HG02970 (cell line): ENCODE results near the gene NHLRC2.

Source experiments
- ATAC-seq: cut with Tn5 transposase; IDR thresholded peaks from one replicate; pipeline ENCODE4 v1.9.1; 2021; ENCODE audit warnings: mild to moderate bottlenecking, moderate library complexity, moderate number of reproducible peaks; ENCODE audit not compliant: unreplicated experiment, low FRiP score

NHLRC2 gene

GRCh38 chr10:113907166-113907565, 52.7 kb downstream of the NHLRC2 start:
- ATAC-seq, result no peak

- no peak for ATAC-seq
Measured at GRCh38 chr10:113908236-113908635, 53.8 kb downstream of the NHLRC2 start.

- no peak for ATAC-seq
Measured at GRCh38 chr10:113911113-113911512, 56.7 kb downstream of the NHLRC2 start.

- no peak for ATAC-seq
Measured at GRCh38 chr10:113911839-113912238, 57.4 kb downstream of the NHLRC2 start.

- no peak for ATAC-seq
Measured at GRCh38 chr10:113912582-113912981, 58.1 kb downstream of the NHLRC2 start.

- ATAC-seq, result no peak
Measured at GRCh38 chr10:113914956-113915355, 60.5 kb downstream of the NHLRC2 start.

- no peak for ATAC-seq
Measured at GRCh38 chr10:113915540-113915939, 61.1 kb downstream of the NHLRC2 start.

GRCh38 chr10:113916053-113916452, 61.6 kb downstream of the NHLRC2 start:
- no peak for ATAC-seq

GRCh38 chr10:113917636-113918035, 63.2 kb downstream of the NHLRC2 start:
- ATAC-seq, result no peak

GRCh38 chr10:113920114-113920513, 65.7 kb downstream of the NHLRC2 start:
- ATAC-seq, result no peak

- no peak for ATAC-seq
Measured at GRCh38 chr10:113920875-113921274, 66.4 kb downstream of the NHLRC2 start.

GRCh38 chr10:113921561-113922370, 67.3 kb downstream of the NHLRC2 start:
- ATAC-seq, result no peak

GRCh38 chr10:113922787-113923570, 68.5 kb downstream of the NHLRC2 start:
- ATAC-seq, result no peak

GRCh38 chr10:113924186-113924585, 69.7 kb downstream of the NHLRC2 start:
- no peak for ATAC-seq

- no peak for ATAC-seq
Measured at GRCh38 chr10:113924664-113925063, 70.2 kb downstream of the NHLRC2 start.

- no peak for ATAC-seq
Measured at GRCh38 chr10:113927440-113927839, 73.0 kb downstream of the NHLRC2 start.

- ATAC-seq, result no peak
Measured at GRCh38 chr10:113928830-113929229, 74.4 kb downstream of the NHLRC2 start.

GRCh38 chr10:113929522-113929921, 75.1 kb downstream of the NHLRC2 start:
- no peak for ATAC-seq

GRCh38 chr10:113930482-113931057, 76.1 kb downstream of the NHLRC2 start:
- ATAC-seq, result no peak

- no peak for ATAC-seq
Measured at GRCh38 chr10:113932854-113933253, 78.4 kb downstream of the NHLRC2 start.

GRCh38 chr10:113933894-113934532, 79.6 kb downstream of the NHLRC2 start:
- ATAC-seq, result no peak
